GM10847 (cell line): ENCODE results near the gene FILIP1.
A peak's percentile ranks its signal among the peaks of the same experiment; 100 is the strongest.

Source experiments
- POLR2A ChIP-seq: IDR thresholded peaks from 2 replicates; pipeline ENCODE4 v1.6.1; 2011; ENCODE audit not compliant: insufficient read length; ENCODE audit errors: extremely low read depth

Gene FILIP1

GRCh38 chr6:75243333-75244062, 250.1 kb downstream of the FILIP1 start, which contains the start of gene COX7A2:
Gene COX7A2, minus strand, starts transcription at chr6:75243801. Its CDS starts 67 bp downstream, at chr6:75243734.
- TF ChIP-seq POLR2A, result peak; percentile 82
